HepG2 (cell line): ENCODE results near the gene CKMT2. TPM values are rescaled to one million over a fixed set of nuclear protein-coding genes. Genes with fewer than 3 reads are reported as not detected.

Experiments used
- ATAC-seq: fragments of 200-7000 bp; cut with Tn5 transposase; 3 replicates; pipeline ENCODE4 v1.9.1; 2020; ENCODE audit warnings: mild to moderate bottlenecking, moderate library complexity
- BruUV-seq: library from RNA; stranded (reverse); fragments of 400-500 nt; replicated peaks from 2 replicates; lab custom pipeline; 2021; lab: Mats Ljungman, UMichigan
- CTCF ChIA-PET: fragments of 300-600 bp; formaldehyde crosslinking; extraction: SDS; loops from one replicate; lab custom pipeline; 2021; ENCODE audit warnings: low total read pairs, inconsistent platforms, low intra/inter-chr PET ratio; lab: Yijun Ruan, JAX
- POLR2A ChIA-PET: fragments of 350-600 bp; sonication (Branson Sonifier 250); formaldehyde crosslinking; loops from one replicate; lab custom pipeline; 2020; ENCODE audit warnings: antibody characterized with exemption, inconsistent platforms; lab: Yijun Ruan, JAX
- DNase-seq: peaks from one replicate; pipeline ENCODE4 v3.0.0-alpha.2; 2015; ENCODE audit warnings: low spot score
- FAIRE-seq: peaks from 3 replicates; lab custom pipeline; 2011; peaks lifted over from hg19 to GRCh38; lab: Jason Lieb, UNC
- H2AFZ ChIP-seq: one replicate; pipeline ENCODE4 v1.6.1; 2011; ENCODE audit warnings: low read length, inconsistent platforms
- H3K27ac ChIP-seq: fragments of 300-600 bp; 3 replicates; pipeline ENCODE4 v1.8.0; 2011; ENCODE audit warnings: mixed run types, mild to moderate bottlenecking, mixed read lengths, low read length, inconsistent platforms; ENCODE audit not compliant: insufficient read depth; ENCODE audit errors: extremely low read length
- H3K27me3 ChIP-seq, 2 experiments: fragments of 200-600 bp in 1 of 2; 2 replicates in 1 of 2; 3 replicates in 1 of 2; pipeline versions ENCODE4 v1.6.0 to v1.8.0; 2011; ENCODE audit warnings: low read length in 2 of 2, mild to moderate bottlenecking in 2 of 2, moderate library complexity in 2 of 2, inconsistent platforms in 1 of 2; ENCODE audit not compliant: insufficient read depth in 2 of 2, control insufficient read depth in 1 of 2
- H3K36me3 ChIP-seq, 2 experiments: fragments of 200-600 bp in 1 of 2; replicated peaks in 1 of 2; 2 replicates in 1 of 2; 3 replicates in 1 of 2; pipeline versions ENCODE4 v1.5.1 to v1.8.0; 2011; ENCODE audit warnings: low read length in 2 of 2, inconsistent platforms in 1 of 2; ENCODE audit not compliant: insufficient read depth in 2 of 2, control insufficient read depth in 1 of 2
- H3K4me1 ChIP-seq: 2 replicates; pipeline ENCODE4 v1.5.1; 2012; ENCODE audit warnings: low read length, inconsistent platforms; ENCODE audit not compliant: insufficient read depth
- H3K4me2 ChIP-seq: 2 replicates; pipeline ENCODE4 v1.6.0; 2011; ENCODE audit warnings: low read depth, low read length, inconsistent platforms
- H3K4me3 ChIP-seq, 3 experiments: fragments of 200-600 bp in 1 of 3; sonication (generic), shearing (Covaris generic) in 1 of 3; replicated peaks in 1 of 3; 2 replicates each; pipeline ENCODE4 v1.5.1; 2011 to 2016; ENCODE audit warnings: low read length in 3 of 3, inconsistent platforms in 2 of 3, low read depth in 2 of 3, mild to moderate bottlenecking in 2 of 3, control low read depth in 1 of 3, mixed read lengths in 1 of 3; ENCODE audit not compliant: insufficient read depth in 1 of 3
- H3K79me2 ChIP-seq: one replicate; pipeline ENCODE4 v1.6.1; 2011; ENCODE audit warnings: low read length, inconsistent platforms; ENCODE audit not compliant: insufficient read depth
- H3K9ac ChIP-seq: 2 replicates; pipeline ENCODE4 v1.6.0; 2011; ENCODE audit warnings: mild to moderate bottlenecking, low read depth, low read length, inconsistent platforms; ENCODE audit not compliant: insufficient read depth
- H3K9me3 ChIP-seq: 2 replicates; pipeline ENCODE4 v1.5.1; 2012; ENCODE audit warnings: mild to moderate bottlenecking, low read length
- H4K20me1 ChIP-seq: 2 replicates; pipeline ENCODE4 v1.6.0; 2011; ENCODE audit warnings: inconsistent platforms, mild to moderate bottlenecking, low read length, moderate library complexity; ENCODE audit not compliant: insufficient read depth
- DNMT1 ChIP-seq: sonication (generic); formaldehyde crosslinking; IDR thresholded peaks from 2 replicates; pipeline ENCODE4 v1.5.1; 2020; ENCODE audit warnings: mild to moderate bottlenecking, missing genetic modification reagents
- MED1 ChIP-seq: sonication (generic); formaldehyde crosslinking; IDR thresholded peaks from 2 replicates; pipeline ENCODE4 v1.4.0; 2020; ENCODE audit warnings: missing genetic modification reagents
- MED8 ChIP-seq: sonication (generic); formaldehyde crosslinking; IDR thresholded peaks from 2 replicates; pipeline ENCODE4 v1.8.1; 2023; ENCODE audit warnings: mild to moderate bottlenecking, missing genetic modification reagents; ENCODE audit not compliant: insufficient replicate concordance
- PHB2 ChIP-seq: fragments of 450-650 bp; IDR thresholded peaks from 2 replicates; pipeline ENCODE4 v1.6.1; 2018; ENCODE audit not compliant: partially characterized antibody
- RARG ChIP-seq: sonication (generic); formaldehyde crosslinking; IDR thresholded peaks from 2 replicates; pipeline ENCODE4 v1.4.0; 2020; ENCODE audit warnings: low read depth, mild to moderate bottlenecking, missing genetic modification reagents
- RELA ChIP-seq: sonication (generic); formaldehyde crosslinking; IDR thresholded peaks from 2 replicates; pipeline ENCODE4 v1.4.0; 2020; ENCODE audit warnings: missing genetic modification reagents
- SIN3A ChIP-seq: IDR thresholded peaks from 2 replicates; pipeline ENCODE4 v1.6.1; 2011; ENCODE audit warnings: low read depth, mild to moderate bottlenecking, control low read depth, low read length, borderline replicate concordance
- SUZ12 ChIP-seq: fragments of 150-350 bp; IDR thresholded peaks from 2 replicates; pipeline ENCODE4 v1.6.1; 2014; ENCODE audit warnings: low read depth, low read length
- ZC3H4 ChIP-seq: sonication (generic); formaldehyde crosslinking; IDR thresholded peaks from 2 replicates; pipeline ENCODE4 v1.4.0; 2020; ENCODE audit warnings: missing genetic modification reagents, borderline replicate concordance
- ZNF570 ChIP-seq: sonication (generic); formaldehyde crosslinking; IDR thresholded peaks from 2 replicates; pipeline ENCODE4 v1.4.0; 2020; ENCODE audit warnings: mild to moderate bottlenecking, missing genetic modification reagents, borderline replicate concordance
- ZSCAN21 ChIP-seq: sonication (generic); formaldehyde crosslinking; IDR thresholded peaks from 2 replicates; pipeline ENCODE4 v1.8.0; 2022; ENCODE audit warnings: mild to moderate bottlenecking, missing genetic modification reagents, moderate library complexity, borderline replicate concordance
- WGBS: methylation state at CpG from one replicate; pipeline ENCODE4 v1.1.6; 2017; ENCODE audit warnings: low lambda C conversion rate; 5-methylcytosine and 5-hydroxymethylcytosine counted together
- in situ Hi-C: cut with HindIII; loops from 2 replicates; pipeline ENCODE4 v1.10.0; 2017; ENCODE audit warnings: low pct_unique_long_range_greater_than_20kb; ENCODE audit not compliant: extremely low pct_ligation_motif_present
- intact Hi-C: fragments of 100-400 bp; cut with micrococcal nuclease; formaldehyde crosslinking; loops from one replicate; pipeline ENCODE4 v1.10.0; 2022; ENCODE audit not compliant: unreplicated experiment
- polyA plus RNA-seq, 8 experiments: library from polyadenylated mRNA; depleted of rRNA in 3 of 8; stranded (reverse) in 7 of 8; unstranded in 1 of 8; fragments of >200 nt; fragmentation: Illumina TruSeq in 4 of 8; extraction: Trizol in 4 of 8; gene quantifications; 2 replicates each; pipeline versions ENCODE4 v1.2.1 to v1.2.3, GENCODE V29; 2011 to 2016; ENCODE audit warnings: low read depth in 4 of 8, missing spikeins in 1 of 8, mixed read lengths in 1 of 8; ENCODE audit not compliant: insufficient read depth in 1 of 8
- total RNA-seq, 5 experiments: library from RNA; depleted of rRNA; stranded (reverse); fragments of >200 nt; fragmentation: Illumina TruSeq; extraction: Trizol; gene quantifications; 2 replicates each; pipeline ENCODE4 v1.2.3, GENCODE V29; 2016; ENCODE audit warnings: low read depth in 1 of 5
- TF ChIP-seq, protein P1 (sequence below): sonication (generic); formaldehyde crosslinking; IDR thresholded peaks from 2 replicates; pipeline ENCODE4 v1.4.0; 2020; ENCODE audit warnings: low read depth, missing genetic modification reagents

The CKMT2 gene
- total and polyA plus RNA-seq, 2 of the 13 experiments (the other 11 are each of a cell fraction or from before 2014, with no cell fraction given): 1.2 to 8.8 TPM

DNA sequence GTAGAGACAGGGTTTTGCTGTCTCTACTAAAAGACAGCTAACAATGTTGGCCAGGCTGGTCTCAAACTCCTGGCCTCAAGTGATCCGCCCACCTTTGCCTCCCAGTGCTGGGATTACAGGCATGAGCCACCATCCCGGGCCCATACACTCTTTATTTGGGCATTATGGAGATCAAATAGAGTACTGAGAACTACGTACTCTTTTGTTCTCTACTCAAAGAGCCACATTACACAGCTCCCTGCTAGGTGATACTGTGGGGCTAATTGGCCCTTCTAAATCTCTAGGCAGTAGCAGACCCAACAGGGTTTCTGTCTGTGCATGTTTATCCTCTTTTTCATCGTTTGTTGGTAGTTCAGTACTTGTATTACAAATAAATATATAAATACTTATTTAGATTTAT is 16.1 kb downstream of the CKMT2 start:
- intact Hi-C loops (no loop called here), in situ Hi-C loops (no loop called here)
- no peak overlapping the region for H3K27ac ChIP-seq

More for the DNA sequence above, 16.1 kb downstream of the CKMT2 start:
- no peak for TF ChIP-seq RARG (CRISPR knock-in tag)
- no peak for TF ChIP-seq RELA (CRISPR knock-in tag)
- TF ChIP-seq ZC3H4 (CRISPR knock-in tag): no peak
- TF ChIP-seq DNMT1 (CRISPR knock-in tag): no peak
- TF ChIP-seq, protein P1, sequence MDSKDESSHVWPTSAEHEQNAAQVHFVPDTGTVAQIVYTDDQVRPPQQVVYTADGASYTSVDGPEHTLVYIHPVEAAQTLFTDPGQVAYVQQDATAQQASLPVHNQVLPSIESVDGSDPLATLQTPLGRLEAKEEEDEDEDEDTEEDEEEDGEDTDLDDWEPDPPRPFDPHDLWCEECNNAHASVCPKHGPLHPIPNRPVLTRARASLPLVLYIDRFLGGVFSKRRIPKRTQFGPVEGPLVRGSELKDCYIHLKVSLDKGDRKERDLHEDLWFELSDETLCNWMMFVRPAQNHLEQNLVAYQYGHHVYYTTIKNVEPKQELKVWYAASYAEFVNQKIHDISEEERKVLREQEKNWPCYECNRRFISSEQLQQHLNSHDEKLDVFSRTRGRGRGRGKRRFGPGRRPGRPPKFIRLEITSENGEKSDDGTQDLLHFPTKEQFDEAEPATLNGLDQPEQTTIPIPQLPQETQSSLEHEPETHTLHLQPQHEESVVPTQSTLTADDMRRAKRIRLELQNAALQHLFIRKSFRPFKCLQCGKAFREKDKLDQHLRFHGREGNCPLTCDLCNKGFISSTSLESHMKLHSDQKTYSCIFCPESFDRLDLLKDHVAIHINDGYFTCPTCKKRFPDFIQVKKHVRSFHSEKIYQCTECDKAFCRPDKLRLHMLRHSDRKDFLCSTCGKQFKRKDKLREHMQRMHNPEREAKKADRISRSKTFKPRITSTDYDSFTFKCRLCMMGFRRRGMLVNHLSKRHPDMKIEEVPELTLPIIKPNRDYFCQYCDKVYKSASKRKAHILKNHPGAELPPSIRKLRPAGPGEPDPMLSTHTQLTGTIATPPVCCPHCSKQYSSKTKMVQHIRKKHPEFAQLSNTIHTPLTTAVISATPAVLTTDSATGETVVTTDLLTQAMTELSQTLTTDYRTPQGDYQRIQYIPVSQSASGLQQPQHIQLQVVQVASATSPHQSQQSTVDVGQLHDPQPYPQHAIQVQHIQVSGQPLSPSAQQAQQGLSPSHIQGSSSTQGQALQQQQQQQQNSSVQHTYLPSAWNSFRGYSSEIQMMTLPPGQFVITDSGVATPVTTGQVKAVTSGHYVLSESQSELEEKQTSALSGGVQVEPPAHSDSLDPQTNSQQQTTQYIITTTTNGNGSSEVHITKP: no peak
- TF ChIP-seq SIN3A: no peak
- no peak for TF ChIP-seq ZSCAN21
- no peak for TF ChIP-seq MED8 (CRISPR knock-in tag)
- no peak for TF ChIP-seq PHB2
- no peak for TF ChIP-seq MED1
- TF ChIP-seq SUZ12: no peak
- no peak for TF ChIP-seq ZNF570 (CRISPR knock-in tag)
- Histone ChIP-seq H3K27me3 (no peaks in the 10 kb centered on the region), H3K79me2 (no peaks in the 10 kb centered on the region), H3K4me3 (no peak overlapping the region), H3K36me3 (peaks cover 0 to 9% of the 10 kb centered on the region in 2 experiments; a peak in 1 of 5 replicates), H3K9ac (no peak overlapping the region), H2AFZ (no peak overlapping the region), H3K9me3 (no peaks in the 10 kb centered on the region), H4K20me1 (no peaks in the 10 kb centered on the region), H3K4me1 (no peaks in the 10 kb centered on the region), H3K4me2 (no peak overlapping the region)
- no peak for DNase-seq
- ChIA-PET POLR2A (no interaction called here), CTCF (no interaction called here)
- FAIRE-seq: no peak
- no TSS peak for BruUV-seq
- WGBS: 92% methylated on average over 4 of the region's 4 CpGs
- no peak for ATAC-seq
